Liver (tissue), 9 donors: Measurements from ENCODE around the gene RPS6KB2. TPM values are rescaled to one million over a fixed set of nuclear protein-coding genes. Genes with fewer than 3 reads are reported as not detected.

ENCODE experiments used
- DNase-seq: peaks from one replicate; pipeline ENCODE4 v3.0.0-alpha.2; 2017; ENCODE audit warnings: low spot score
- H3K27ac ChIP-seq, 2 donors: one replicate each; pipeline ENCODE4 v1.7.0; 2013; ENCODE audit warnings: inconsistent platforms in 2 of 2, low read length in 2 of 2, control low read depth in 1 of 2, low read depth in 1 of 2, mild to moderate bottlenecking in 1 of 2
- H3K27me3 ChIP-seq, 4 donors: one replicate each; pipeline versions ENCODE4 v1.6.1 to v1.7.0; 2013; ENCODE audit warnings: low read length in 3 of 4, inconsistent platforms in 1 of 4, mild to moderate bottlenecking in 1 of 4, moderate library complexity in 1 of 4; ENCODE audit not compliant: control insufficient read depth in 4 of 4, insufficient read depth in 4 of 4
- H3K36me3 ChIP-seq, 4 donors: one replicate each; pipeline versions ENCODE4 v1.6.1 to v1.7.0; 2013; ENCODE audit warnings: low read length in 3 of 4, mild to moderate bottlenecking in 3 of 4, low read depth in 1 of 4, moderate library complexity in 1 of 4; ENCODE audit not compliant: control insufficient read depth in 4 of 4, insufficient read depth in 3 of 4
- H3K4me1 ChIP-seq, 4 donors: one replicate each; pipeline versions ENCODE4 v1.6.1 to v1.7.0; 2013; ENCODE audit warnings: low read length in 3 of 4, mild to moderate bottlenecking in 3 of 4, moderate library complexity in 1 of 4; ENCODE audit not compliant: control insufficient read depth in 4 of 4, insufficient read depth in 4 of 4
- H3K4me3 ChIP-seq, 3 donors: one replicate each; pipeline versions ENCODE4 v1.6.1 to v1.7.0; 2013; ENCODE audit warnings: low read length in 3 of 3, control low read depth in 1 of 3, low read depth in 1 of 3, mild to moderate bottlenecking in 1 of 3
- H3K9ac ChIP-seq, 2 donors: one replicate each; pipeline ENCODE4 v1.7.0; 2013; ENCODE audit warnings: low read length in 2 of 2, mild to moderate bottlenecking in 2 of 2, moderate library complexity in 2 of 2, control low read depth in 1 of 2, low read depth in 1 of 2
- H3K9me3 ChIP-seq, 4 donors: one replicate each; pipeline versions ENCODE4 v1.6.1 to v1.7.0; 2013; ENCODE audit warnings: low read length in 3 of 4; ENCODE audit not compliant: control insufficient read depth in 4 of 4
- ATF3 ChIP-seq: IDR thresholded peaks from 2 replicates; pipeline ENCODE4 v1.6.1; 2016; ENCODE audit warnings: antibody characterized with exemption
- CTCF ChIP-seq: fragments of 150-350 bp; IDR thresholded peaks from 2 replicates; pipeline ENCODE4 v1.5.1; 2017; ENCODE audit warnings: improper control_type of control experiment, low read depth, low read length; ENCODE audit not compliant: missing input control
- EGR1 ChIP-seq, 2 donors: IDR thresholded peaks; 2 replicates each; pipeline ENCODE4 v1.6.1; 2016 to 2018; ENCODE audit warnings: antibody characterized with exemption in 2 of 2, low read depth in 2 of 2
- FOXA1 ChIP-seq: IDR thresholded peaks from 2 replicates; pipeline ENCODE4 v1.6.1; 2016; ENCODE audit warnings: antibody characterized with exemption
- GABPA ChIP-seq, 2 donors: IDR thresholded peaks in 1 of 2; conservative IDR thresholded peaks in 1 of 2; 2 replicates each; pipeline ENCODE4 v1.6.1; 2016; ENCODE audit warnings: antibody characterized with exemption in 2 of 2, mild to moderate bottlenecking in 1 of 2, moderate library complexity in 1 of 2
- HNF4A ChIP-seq, 2 donors: conservative IDR thresholded peaks; 2 replicates each; pipeline ENCODE4 v1.6.1; 2016; ENCODE audit warnings: antibody characterized with exemption in 2 of 2, mild to moderate bottlenecking in 2 of 2
- JUND ChIP-seq, 2 donors: IDR thresholded peaks; 2 replicates each; pipeline ENCODE4 v1.6.1; 2016; ENCODE audit warnings: antibody characterized with exemption in 2 of 2
- MAX ChIP-seq: IDR thresholded peaks from 2 replicates; pipeline ENCODE4 v1.6.1; 2016; ENCODE audit warnings: antibody characterized with exemption
- NR2F2 ChIP-seq: IDR thresholded peaks from 2 replicates; pipeline ENCODE4 v1.6.1; 2016; ENCODE audit warnings: antibody characterized with exemption
- RAD21 ChIP-seq, 2 donors: IDR thresholded peaks; 2 replicates each; pipeline ENCODE4 v1.6.1; 2016; ENCODE audit warnings: antibody characterized with exemption in 2 of 2, mild to moderate bottlenecking in 2 of 2
- REST ChIP-seq: IDR thresholded peaks from 2 replicates; pipeline ENCODE4 v1.6.1; 2016; ENCODE audit warnings: antibody characterized with exemption, mild to moderate bottlenecking
- RXRA ChIP-seq, 2 donors: IDR thresholded peaks; 2 replicates each; pipeline ENCODE4 v1.6.1; 2017 to 2018; ENCODE audit warnings: antibody characterized with exemption in 2 of 2, mild to moderate bottlenecking in 1 of 2
- SP1 ChIP-seq: IDR thresholded peaks from 2 replicates; pipeline ENCODE4 v1.6.1; 2018; ENCODE audit warnings: antibody characterized with exemption, mild to moderate bottlenecking
- TAF1 ChIP-seq: conservative IDR thresholded peaks from 2 replicates; pipeline ENCODE4 v1.6.1; 2016; ENCODE audit warnings: antibody characterized with exemption, mild to moderate bottlenecking
- YY1 ChIP-seq: IDR thresholded peaks from 2 replicates; pipeline ENCODE4 v1.6.1; 2016; ENCODE audit warnings: antibody characterized with exemption, mild to moderate bottlenecking
- ZBTB33 ChIP-seq: IDR thresholded peaks from 2 replicates; pipeline ENCODE4 v1.6.1; 2016; ENCODE audit warnings: antibody characterized with exemption
- WGBS: extraction: QIAGEN DNeasy Blood & Tissue Kit; methylation state at CpG from one replicate; pipeline ENCODE4 v1.1.7; 2013; 5-methylcytosine and 5-hydroxymethylcytosine counted together
- polyA plus RNA-seq, 2 donors: library from polyadenylated mRNA; stranded (reverse) in 1 of 2; unstranded in 1 of 2; fragments of 200-250 nt in 1 of 2; fragments of >200 nt in 1 of 2; fragmentation: Nextera tagmentation in 1 of 2; extraction: Ambion mirVana in 1 of 2; gene quantifications; one replicate each; pipeline versions ENCODE4 v1.2.1 to v1.2.3, GENCODE V29; 2013 to 2015
- total RNA-seq, 2 donors: library from RNA; depleted of rRNA; stranded (reverse); fragments of >200 nt; gene quantifications; one replicate each; pipeline ENCODE4 v1.2.3, GENCODE V29; 2014
- donor health status: healthy.
- donor health status: healthy.
- donor health status: healthy.
- donor health status: healthy.
- donor health status: healthy.

Gene RPS6KB2
- total and polyA plus RNA-seq, 4 donors = 31.5 to 49.6 (median 37.7) TPM

GRCh38 chr11:67420646-67421429 lies 7.5 kb upstream of the RPS6KB2 start:
- DNase-seq = peak; percentile 100
- H3K9ac ChIP-seq = peak overlapping the region in 1 of 2 donors; percentile 39

GRCh38 chr11:67421430-67422031 lies 6.8 kb upstream of the RPS6KB2 start:
- peaks cover 19 to 34% (median 25%) of the 10 kb centered on the region in 4 donors for H3K4me1 ChIP-seq
- H3K9ac ChIP-seq = no peak overlapping the region
- H3K9me3 ChIP-seq = no peaks in the 10 kb centered on the region
- no peak for DNase-seq
- H3K27ac ChIP-seq = peak overlapping the region in 1 of 2 donors; percentile 94
- 71% methylated on average over 22 of the region's 22 CpGs for WGBS
- no peaks in the 10 kb centered on the region for H3K36me3 ChIP-seq
- H3K27me3 ChIP-seq = no peaks in the 10 kb centered on the region
- H3K4me3 ChIP-seq = peak overlapping the region in 1 of 3 donors; percentile 20
- TF ChIP-seq CTCF (no peak), EGR1 (IDR thresholded peaks at IDR 0.05; ENCODE audit: low read depth in 2 of 2) (no peak), MAX (no peak), YY1 (no peak), FOXA1 (no peak), RXRA (IDR thresholded peaks at IDR 0.05) (no peak), ATF3 (no peak), ZBTB33 (no peak), SP1 (no peak), RAD21 (IDR thresholded peaks at IDR 0.05) (no peak), GABPA (IDR thresholded peaks at IDR 0.05 in 1 of 2, conservative IDR thresholded peaks at IDR 0.05 in 1 of 2) (no peak), NR2F2 (no peak), REST (no peak), JUND (IDR thresholded peaks at IDR 0.05) (no peak)

More at GRCh38 chr11:67420646-67421429, 7.5 kb upstream of the RPS6KB2 start:
- no peaks in the 10 kb centered on the region for H3K9me3 ChIP-seq
- H3K27me3 ChIP-seq = no peaks in the 10 kb centered on the region
- H3K36me3 ChIP-seq = no peaks in the 10 kb centered on the region
- WGBS = under 1% methylated on average over 97 of the region's 97 CpGs
- H3K4me1 ChIP-seq = peaks cover 19 to 34% (median 26%) of the 10 kb centered on the region in 4 donors
- H3K27ac ChIP-seq = peak overlapping the region; percentile 92 to 94
- TF ChIP-seq FOXA1 = peak; percentile 26
- TF ChIP-seq RAD21 (IDR thresholded peaks at IDR 0.05) = peak in 1 of 2 donors; percentile 3
- TF ChIP-seq EGR1 (IDR thresholded peaks at IDR 0.05; ENCODE audit: low read depth in 2 of 2) = no peak
- no peak for TF ChIP-seq ZBTB33
- TF ChIP-seq MAX = no peak
- TF ChIP-seq SP1 = peak; percentile 46
- TF ChIP-seq TAF1 = no peak
- TF ChIP-seq YY1 = no peak
- no peak for TF ChIP-seq HNF4A (conservative IDR thresholded peaks at IDR 0.05)
- TF ChIP-seq GABPA (IDR thresholded peaks at IDR 0.05 in 1 of 2, conservative IDR thresholded peaks at IDR 0.05 in 1 of 2) = no peak
- peak overlapping the region; percentile 26 to 76 (median 58) for H3K4me3 ChIP-seq
